Upper lobe of right lung (tissue), 1 donor: ENCODE data around the gene NFE2. TPM values are rescaled to one million over a fixed set of nuclear protein-coding genes. Genes with fewer than 3 reads are reported as not detected.
A peak's percentile ranks its signal among the peaks of the same experiment; 100 is the strongest.

Experiments used
- ATAC-seq: fragments of 200-7000 bp; cut with Tn5 transposase; one replicate; pipeline ENCODE4 v1.9.1; 2020; ENCODE audit warnings: mild to moderate bottlenecking, moderate library complexity
- DNase-seq: peaks from one replicate; pipeline ENCODE4 v3.0.0-alpha.2; 2020
- H3K27ac ChIP-seq: fragments of 200-600 bp; one replicate; pipeline ENCODE4 v1.8.0; 2022
- H3K27me3 ChIP-seq: fragments of 200-600 bp; one replicate; pipeline ENCODE4 v1.8.0; 2022; ENCODE audit warnings: mild to moderate bottlenecking
- H3K36me3 ChIP-seq: fragments of 200-600 bp; one replicate; pipeline ENCODE4 v1.8.0; 2022
- H3K4me1 ChIP-seq: fragments of 200-600 bp; one replicate; pipeline ENCODE4 v1.8.0; 2022
- H3K4me3 ChIP-seq: fragments of 200-600 bp; one replicate; pipeline ENCODE4 v1.8.0; 2022; ENCODE audit warnings: mild to moderate bottlenecking
- H3K9me3 ChIP-seq: fragments of 200-600 bp; one replicate; pipeline ENCODE4 v1.8.0; 2022
- intact Hi-C: fragments of 100-400 bp; cut with DNase I; formaldehyde crosslinking; loops from one replicate; pipeline ENCODE4 v1.11.0; 2022
- total RNA-seq: library from RNA; stranded (reverse); fragmentation: NEBNext Ultra II Directional; extraction: Animal tissue kit (Norgen Biotek cat#: 25700); gene quantifications from one replicate; pipeline ENCODE4 v1.2.1, GENCODE V29; 2021
- TF ChIP-seq, protein P1 (sequence below): fragments of 200-600 bp; IDR thresholded peaks from one replicate; pipeline ENCODE4 v1.8.0; 2022; ENCODE audit warnings: antibody characterized with exemption
- donor health status: DM: no; HTN: yes; CAD: no; lungs with severe emphysema.

NFE2 gene
- total RNA-seq, 1 donor from 2014 or later, result 7.5 TPM

DNA sequence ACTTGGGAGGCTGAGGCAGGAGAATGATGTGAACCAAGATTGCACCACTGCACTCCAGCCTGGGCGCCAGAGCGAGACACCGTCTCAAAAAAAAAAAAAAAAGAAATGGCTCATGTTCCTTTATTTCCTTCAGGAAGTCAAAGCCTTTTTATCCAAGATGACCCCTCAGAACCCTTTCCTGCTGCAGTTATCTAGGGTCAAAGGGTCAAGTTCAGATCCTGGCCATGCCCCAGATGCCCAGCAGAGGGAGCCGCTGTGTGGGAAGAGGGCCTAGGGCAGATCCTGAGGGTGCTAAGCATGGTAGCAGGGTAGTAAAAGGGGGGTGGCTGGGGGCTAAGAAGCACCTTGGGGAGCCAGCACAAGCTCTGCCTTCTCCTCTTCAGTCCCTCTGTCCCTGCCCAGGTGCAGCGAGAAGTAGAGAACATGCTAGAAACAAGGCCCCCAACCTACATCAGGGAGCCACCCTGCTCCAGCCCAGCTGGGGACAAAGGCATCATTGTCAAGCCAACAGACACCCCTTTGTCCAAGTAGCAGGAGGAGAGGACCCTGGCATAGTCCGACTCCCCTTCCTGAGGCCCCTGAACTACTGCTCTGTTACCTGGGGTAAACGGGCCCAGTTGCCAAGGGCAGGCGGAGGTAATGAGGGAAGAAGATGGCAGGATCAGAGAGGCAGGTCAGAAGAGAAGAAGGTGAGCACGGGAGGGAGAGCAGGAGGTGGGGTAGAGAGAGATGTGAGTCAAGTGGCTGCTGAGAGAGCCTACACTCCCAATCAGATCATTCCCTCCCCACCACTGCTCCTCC, 6.5 kb downstream of the NFE2 start:
- H3K4me1 ChIP-seq, result peaks cover 4% of the 10 kb centered on the region
- H3K36me3 ChIP-seq, result no peaks in the 10 kb centered on the region
- H3K4me3 ChIP-seq, result no peak overlapping the region
- intact Hi-C loops, result no loop called here
- ATAC-seq, result peak; percentile 92
- H3K9me3 ChIP-seq, result no peaks in the 10 kb centered on the region
- no peaks in the 10 kb centered on the region for H3K27me3 ChIP-seq
- TF ChIP-seq, protein P1, sequence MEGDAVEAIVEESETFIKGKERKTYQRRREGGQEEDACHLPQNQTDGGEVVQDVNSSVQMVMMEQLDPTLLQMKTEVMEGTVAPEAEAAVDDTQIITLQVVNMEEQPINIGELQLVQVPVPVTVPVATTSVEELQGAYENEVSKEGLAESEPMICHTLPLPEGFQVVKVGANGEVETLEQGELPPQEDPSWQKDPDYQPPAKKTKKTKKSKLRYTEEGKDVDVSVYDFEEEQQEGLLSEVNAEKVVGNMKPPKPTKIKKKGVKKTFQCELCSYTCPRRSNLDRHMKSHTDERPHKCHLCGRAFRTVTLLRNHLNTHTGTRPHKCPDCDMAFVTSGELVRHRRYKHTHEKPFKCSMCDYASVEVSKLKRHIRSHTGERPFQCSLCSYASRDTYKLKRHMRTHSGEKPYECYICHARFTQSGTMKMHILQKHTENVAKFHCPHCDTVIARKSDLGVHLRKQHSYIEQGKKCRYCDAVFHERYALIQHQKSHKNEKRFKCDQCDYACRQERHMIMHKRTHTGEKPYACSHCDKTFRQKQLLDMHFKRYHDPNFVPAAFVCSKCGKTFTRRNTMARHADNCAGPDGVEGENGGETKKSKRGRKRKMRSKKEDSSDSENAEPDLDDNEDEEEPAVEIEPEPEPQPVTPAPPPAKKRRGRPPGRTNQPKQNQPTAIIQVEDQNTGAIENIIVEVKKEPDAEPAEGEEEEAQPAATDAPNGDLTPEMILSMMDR, result peak; percentile 74
- no peak overlapping the region for H3K27ac ChIP-seq
- peak; percentile 85 for DNase-seq

DNA sequence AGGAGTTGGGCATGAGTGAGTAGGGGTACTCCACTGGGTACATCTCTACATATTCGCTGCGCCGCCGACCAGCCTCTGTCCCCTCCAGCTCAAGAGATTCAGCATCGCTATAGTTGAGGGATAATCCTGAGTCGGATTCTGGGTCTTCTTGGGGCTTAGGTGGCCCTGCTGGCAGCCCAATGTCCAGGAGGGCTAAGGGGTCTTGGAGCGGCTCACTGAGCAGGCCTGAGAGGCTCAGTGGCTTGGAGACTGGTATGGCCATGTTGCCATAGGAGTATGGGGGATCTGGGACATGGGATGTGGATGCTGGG, 7.9 kb downstream of the NFE2 start:
- intact Hi-C loops, result no loop called here
- no peak for DNase-seq

DNA sequence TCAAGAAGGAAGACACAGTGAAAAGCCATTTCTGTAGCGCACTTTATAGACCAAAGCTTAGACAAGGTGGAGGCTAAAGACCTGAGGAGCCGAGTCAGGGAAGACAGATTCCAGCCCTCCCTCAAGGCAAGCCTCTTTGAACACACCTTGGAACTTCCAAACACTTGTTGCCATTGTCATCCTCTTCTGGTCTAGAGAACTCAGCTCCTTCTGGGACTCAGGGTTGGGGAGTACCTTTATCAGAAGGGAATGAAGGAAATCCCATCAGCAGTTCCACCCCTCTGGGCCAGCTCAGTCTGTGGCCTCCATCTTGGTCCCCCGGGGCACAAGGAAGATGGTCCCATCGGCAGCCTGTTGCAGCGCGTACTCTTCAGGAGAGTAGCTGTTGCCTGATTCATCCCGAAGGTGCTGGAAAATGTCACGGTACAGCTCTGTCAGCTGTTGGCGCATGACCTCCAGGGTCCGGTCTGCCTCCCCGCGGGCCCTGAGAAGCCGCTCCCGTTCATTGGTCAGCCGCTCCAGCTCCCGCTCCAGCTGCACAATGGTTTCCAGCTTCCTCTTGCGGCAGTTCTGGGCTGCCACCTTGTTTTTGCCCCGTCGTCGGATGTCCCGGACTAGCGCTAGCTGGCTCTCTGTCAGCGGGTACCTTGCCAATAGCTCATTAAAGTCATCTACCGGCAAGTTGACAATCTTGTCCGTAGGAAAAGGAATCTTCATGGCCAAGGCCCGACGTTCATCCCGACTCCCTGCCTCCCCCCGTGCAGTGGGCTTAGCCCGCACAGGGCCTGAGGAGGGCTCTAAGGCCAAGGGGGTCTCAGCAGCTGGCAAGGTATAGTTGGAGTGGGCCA, 8.5 kb downstream of the NFE2 start:
- TF ChIP-seq, protein P1, result no peak
- ATAC-seq (no peak), DNase-seq (no peak)
- Histone ChIP-seq H3K9me3 (no peaks in the 10 kb centered on the region), H3K27ac (no peak overlapping the region), H3K4me1 (peaks cover 4% of the 10 kb centered on the region), H3K27me3 (no peaks in the 10 kb centered on the region), H3K36me3 (peaks cover 16% of the 10 kb centered on the region), H3K4me3 (no peak overlapping the region)
- intact Hi-C loops, result no loop called here

More for the DNA sequence above, 7.9 kb downstream of the NFE2 start:
- Histone ChIP-seq H3K4me1 (peaks cover 4% of the 10 kb centered on the region), H3K27me3 (no peaks in the 10 kb centered on the region), H3K9me3 (no peaks in the 10 kb centered on the region), H3K36me3 (peaks cover 10% of the 10 kb centered on the region), H3K27ac (no peak overlapping the region), H3K4me3 (no peak overlapping the region)
- TF ChIP-seq, protein P1, result no peak
- no peak for ATAC-seq

DNA sequence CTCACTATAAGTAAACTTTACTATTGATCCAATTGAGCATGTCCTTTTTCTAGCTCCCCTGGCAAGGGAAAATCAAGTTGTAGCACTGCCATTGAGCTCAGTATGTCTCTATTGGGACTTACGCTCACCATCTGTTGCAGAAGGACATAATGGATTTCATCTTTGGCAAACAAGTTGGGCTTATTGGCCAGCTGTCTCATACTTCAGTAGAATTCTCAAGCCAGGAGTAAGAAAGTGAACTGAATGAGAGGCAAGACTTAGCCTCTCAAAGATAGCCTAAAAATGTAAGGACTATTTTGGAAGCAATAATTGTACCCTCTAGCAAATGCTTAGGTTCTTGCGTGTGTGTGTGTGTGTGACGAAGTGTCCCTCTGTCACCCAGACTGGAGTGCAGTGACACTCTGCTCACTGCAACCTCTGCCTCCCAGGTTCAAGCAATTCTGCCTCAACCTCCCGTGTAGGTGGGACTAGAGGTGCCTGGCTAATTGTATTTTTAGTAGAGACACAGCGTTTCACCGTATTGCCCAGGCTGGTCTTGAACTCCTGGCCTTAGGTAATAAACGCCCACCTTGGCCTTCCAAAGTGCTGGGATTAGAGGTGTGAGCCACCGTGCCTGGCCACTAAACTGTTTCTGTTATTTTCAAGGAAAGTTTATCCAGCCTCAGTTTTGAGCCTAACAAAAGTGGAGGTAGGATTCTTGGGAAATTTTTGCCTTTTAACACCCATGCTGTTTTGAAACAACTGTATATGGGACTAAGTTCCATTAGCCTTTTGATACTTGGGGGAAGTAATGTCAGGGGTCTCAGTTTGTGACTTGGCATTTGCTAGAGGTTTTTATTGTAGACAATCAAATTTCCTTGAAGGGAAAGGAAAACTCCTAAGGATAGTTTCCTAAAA, 13.3 kb downstream of the NFE2 start:
- Histone ChIP-seq H3K36me3 (peaks cover 63% of the 10 kb centered on the region), H3K4me1 (peaks cover 43% of the 10 kb centered on the region), H3K9me3 (no peaks in the 10 kb centered on the region), H3K27me3 (no peaks in the 10 kb centered on the region), H3K27ac (no peak overlapping the region), H3K4me3 (no peak overlapping the region)
- ATAC-seq (no peak), DNase-seq (no peak)
- intact Hi-C loops, result no loop called here
- TF ChIP-seq, protein P1, result no peak
